Panc1 (cell line): ENCODE results near the gene PPP1R9A. TPM values are rescaled to one million over a fixed set of nuclear protein-coding genes. Genes with fewer than 3 reads are reported as not detected.

Source experiments
- ATAC-seq: fragments of 200-7000 bp; cut with Tn5 transposase; 2 replicates; pipeline ENCODE4 v1.9.1; 2020; ENCODE audit warnings: mild to moderate bottlenecking, moderate library complexity
- BruUV-seq: library from RNA; stranded (reverse); fragments of 400-500 nt; replicated peaks from 2 replicates; lab custom pipeline; 2021; lab: Mats Ljungman, UMichigan
- CTCF ChIA-PET: fragments of 300-600 bp; sonication (Branson Sonifier 250); formaldehyde crosslinking; loops from one replicate; lab custom pipeline; 2022; ENCODE audit warnings: antibody characterized with exemption; lab: Charles Lee
- POLR2A ChIA-PET: fragments of 300-600 bp; sonication (Branson Sonifier 250); formaldehyde crosslinking; loops from one replicate; lab custom pipeline; 2022; ENCODE audit warnings: antibody characterized with exemption; lab: Charles Lee
- DNase-seq: peaks from one replicate; pipeline ENCODE4 v3.0.0-alpha.2; 2010; ENCODE audit warnings: low read depth, low spot score
- H3K27ac ChIP-seq: 2 replicates; pipeline ENCODE4 v1.5.1; 2011; ENCODE audit warnings: mild to moderate bottlenecking, low read length, inconsistent platforms
- H3K27me3 ChIP-seq: fragments of 200-500 bp; sonication (Bioruptor generic); 2 replicates; pipeline ENCODE4 v1.6.0; 2014; ENCODE audit warnings: low read length, inconsistent platforms; ENCODE audit not compliant: control insufficient read depth, insufficient read depth
- H3K36me3 ChIP-seq: fragments of 200-500 bp; sonication (Bioruptor generic); 2 replicates; pipeline ENCODE4 v1.5.1; 2014; ENCODE audit warnings: inconsistent platforms, mild to moderate bottlenecking, low read length, moderate library complexity; ENCODE audit not compliant: control insufficient read depth, insufficient read depth
- H3K4me1 ChIP-seq: 2 replicates; pipeline ENCODE4 v1.5.1; 2011; ENCODE audit warnings: inconsistent platforms, mild to moderate bottlenecking, low read length, moderate library complexity; ENCODE audit not compliant: control insufficient read depth, insufficient read depth
- H3K4me3 ChIP-seq, 2 experiments: 2 replicates each; pipeline ENCODE4 v1.5.1; 2011 to 2012; ENCODE audit warnings: low read depth in 2 of 2, low read length in 2 of 2, mild to moderate bottlenecking in 2 of 2, inconsistent platforms in 1 of 2, moderate library complexity in 1 of 2
- H3K9me3 ChIP-seq: fragments of 200-500 bp; sonication (Bioruptor generic); 2 replicates; pipeline ENCODE4 v1.5.1; 2014; ENCODE audit warnings: low read depth, mild to moderate bottlenecking, inconsistent platforms, low read length, moderate library complexity; ENCODE audit not compliant: control insufficient read depth, insufficient read depth
- POLR2AphosphoS5 ChIP-seq: IDR thresholded peaks from 2 replicates; pipeline ENCODE4 v1.6.1; 2012; ENCODE audit warnings: mild to moderate bottlenecking, low read depth, low read length, moderate library complexity
- REST ChIP-seq, 2 experiments: IDR thresholded peaks; 2 replicates each; pipeline ENCODE4 v1.6.1; 2011 to 2012; ENCODE audit warnings: low read depth in 2 of 2, control low read depth in 1 of 2, low read length in 1 of 2, mild to moderate bottlenecking in 1 of 2, moderate library complexity in 1 of 2; ENCODE audit not compliant: insufficient read depth in 1 of 2
- SIN3A ChIP-seq: IDR thresholded peaks from 2 replicates; pipeline ENCODE4 v1.6.1; 2012; ENCODE audit warnings: low read depth, mild to moderate bottlenecking, low read length, moderate library complexity, borderline replicate concordance; ENCODE audit not compliant: insufficient read depth
- TCF7L2 ChIP-seq: IDR thresholded peaks from 2 replicates; pipeline ENCODE4 v1.6.1; 2011; ENCODE audit warnings: mild to moderate bottlenecking, low read depth, low read length, inconsistent platforms
- in situ Hi-C: cut with HindIII; loops from 2 replicates; pipeline ENCODE4 v1.10.0; 2016; ENCODE audit warnings: low sequenced_read_pairs, low pct_unique_long_range_greater_than_20kb
- intact Hi-C: fragments of 100-400 bp; cut with micrococcal nuclease; formaldehyde crosslinking; loops from one replicate; pipeline ENCODE4 v1.10.0; 2022; ENCODE audit not compliant: unreplicated experiment
- total RNA-seq: library from RNA; stranded (reverse); gene quantifications from one replicate; pipeline ENCODE4 v1.2.1, GENCODE V29; 2021; ENCODE audit not compliant: unreplicated experiment
- TF ChIP-seq, protein P1 (sequence below): fragments of 450-650 bp; IDR thresholded peaks from 2 replicates; pipeline ENCODE4 v1.5.1; 2017; ENCODE audit warnings: mild to moderate bottlenecking

PPP1R9A gene
- total RNA-seq, 1 experiment from 2014 or later: 5.0 TPM

GRCh38 chr7:95320651-95321050, 413.3 kb downstream of the PPP1R9A start:
- DNase-seq (no peak), ATAC-seq (no peak)
- no peaks in the 10 kb centered on the region for H3K4me1 ChIP-seq
- no TSS peak for BruUV-seq
- CTCF ChIA-PET: no interaction called here
- intact Hi-C loops (no loop called here), in situ Hi-C loops (no loop called here)
- POLR2A ChIA-PET: no interaction called here
- no peaks in the 10 kb centered on the region for H3K27me3 ChIP-seq
- no peaks in the 10 kb centered on the region for H3K9me3 ChIP-seq
- H3K36me3 ChIP-seq: no peaks in the 10 kb centered on the region
- H3K4me3 ChIP-seq: no peak overlapping the region
- TF ChIP-seq REST (IDR thresholded peaks at IDR 0.05; ENCODE audit: insufficient read depth in 1 of 2, low read depth in 2 of 2, low read length in 1 of 2): no peak
- TF ChIP-seq, protein P1, sequence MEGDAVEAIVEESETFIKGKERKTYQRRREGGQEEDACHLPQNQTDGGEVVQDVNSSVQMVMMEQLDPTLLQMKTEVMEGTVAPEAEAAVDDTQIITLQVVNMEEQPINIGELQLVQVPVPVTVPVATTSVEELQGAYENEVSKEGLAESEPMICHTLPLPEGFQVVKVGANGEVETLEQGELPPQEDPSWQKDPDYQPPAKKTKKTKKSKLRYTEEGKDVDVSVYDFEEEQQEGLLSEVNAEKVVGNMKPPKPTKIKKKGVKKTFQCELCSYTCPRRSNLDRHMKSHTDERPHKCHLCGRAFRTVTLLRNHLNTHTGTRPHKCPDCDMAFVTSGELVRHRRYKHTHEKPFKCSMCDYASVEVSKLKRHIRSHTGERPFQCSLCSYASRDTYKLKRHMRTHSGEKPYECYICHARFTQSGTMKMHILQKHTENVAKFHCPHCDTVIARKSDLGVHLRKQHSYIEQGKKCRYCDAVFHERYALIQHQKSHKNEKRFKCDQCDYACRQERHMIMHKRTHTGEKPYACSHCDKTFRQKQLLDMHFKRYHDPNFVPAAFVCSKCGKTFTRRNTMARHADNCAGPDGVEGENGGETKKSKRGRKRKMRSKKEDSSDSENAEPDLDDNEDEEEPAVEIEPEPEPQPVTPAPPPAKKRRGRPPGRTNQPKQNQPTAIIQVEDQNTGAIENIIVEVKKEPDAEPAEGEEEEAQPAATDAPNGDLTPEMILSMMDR: no peak
- no peak for TF ChIP-seq TCF7L2
- no peak for TF ChIP-seq SIN3A
- no peak for TF ChIP-seq POLR2AphosphoS5
- H3K27ac ChIP-seq: no peak overlapping the region

DNA sequence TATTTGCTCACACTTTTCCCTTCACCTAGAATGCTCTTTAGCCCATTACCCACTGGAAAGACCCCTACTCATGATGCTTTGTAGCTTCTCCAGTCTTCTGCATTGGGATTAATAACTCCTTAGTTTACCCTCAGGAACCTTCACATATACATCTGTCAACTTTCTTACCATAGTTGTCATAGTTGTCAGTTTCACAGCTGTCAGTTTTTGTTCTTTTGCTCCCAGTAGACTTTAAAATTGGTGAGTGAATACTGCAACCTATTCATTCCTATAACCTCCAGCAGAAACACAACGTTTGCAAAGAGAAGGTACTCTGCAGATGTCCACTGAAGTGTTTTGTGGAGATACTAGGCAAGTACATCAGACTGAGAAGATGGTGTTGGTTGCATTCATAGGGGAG, 414.3 kb downstream of the PPP1R9A start:
- ChIA-PET CTCF (no interaction called here), POLR2A (interaction anchor here (0.6 kb wide), 1 partner anchor 13 kb away, joined by 6 read pairs; no protein-coding TSS in a partner anchor)
- no peaks in the 10 kb centered on the region for H3K36me3 ChIP-seq
- BruUV-seq: no TSS peak
- intact Hi-C loops (no loop called here), in situ Hi-C loops (no loop called here)
- DNase-seq: no peak
- no peak overlapping the region for H3K4me3 ChIP-seq
- no peak for TF ChIP-seq REST (IDR thresholded peaks at IDR 0.05; ENCODE audit: insufficient read depth in 1 of 2, low read depth in 2 of 2, low read length in 1 of 2)
- H3K27ac ChIP-seq: no peak overlapping the region
- no peaks in the 10 kb centered on the region for H3K4me1 ChIP-seq
- no peaks in the 10 kb centered on the region for H3K9me3 ChIP-seq
- no peak for ATAC-seq
- no peaks in the 10 kb centered on the region for H3K27me3 ChIP-seq
